Keratinocyte (primary cell): ENCODE results near the gene DNPEP. TPM values are rescaled to one million over a fixed set of nuclear protein-coding genes. Genes with fewer than 3 reads are reported as not detected.

ENCODE experiments used
- DNase-seq: peaks from one replicate; pipeline ENCODE4 v3.0.0-alpha.2; 2011; ENCODE audit warnings: low read depth, missing footprints, low spot score
- FAIRE-seq: peaks from 2 replicates; lab custom pipeline; 2011; peaks lifted over from hg19 to GRCh38; lab: Jason Lieb, UNC
- H2AFZ ChIP-seq: 2 replicates; pipeline ENCODE4 v1.6.0; 2012; ENCODE audit warnings: low read length, control low read depth, inconsistent platforms; ENCODE audit not compliant: control insufficient read depth
- H3K27ac ChIP-seq: 2 replicates; pipeline ENCODE4 v1.5.1; 2011; ENCODE audit warnings: low read length; ENCODE audit not compliant: control insufficient read depth, insufficient read depth
- H3K27me3 ChIP-seq: 3 replicates; pipeline ENCODE4 v1.6.0; 2011; ENCODE audit warnings: low read length; ENCODE audit not compliant: control insufficient read depth, insufficient read depth; ENCODE audit errors: extremely low read depth
- H3K36me3 ChIP-seq, 2 experiments: 2 replicates in 1 of 2; 3 replicates in 1 of 2; pipeline ENCODE4 v1.5.1; 2011; ENCODE audit warnings: low read length in 2 of 2, mild to moderate bottlenecking in 1 of 2; ENCODE audit not compliant: control insufficient read depth in 2 of 2, insufficient read depth in 2 of 2; ENCODE audit errors: extremely low read depth in 1 of 2
- H3K4me1 ChIP-seq: 3 replicates; pipeline ENCODE4 v1.5.1; 2011; ENCODE audit warnings: low read length; ENCODE audit not compliant: control insufficient read depth, insufficient read depth; ENCODE audit errors: extremely low read depth
- H3K4me2 ChIP-seq: 3 replicates; pipeline ENCODE4 v1.6.0; 2011; ENCODE audit warnings: low read depth, low read length; ENCODE audit not compliant: control insufficient read depth, insufficient read depth; ENCODE audit errors: extremely low read depth
- H3K4me3 ChIP-seq, 3 experiments: fragments of 200-600 bp in 1 of 3; sonication (generic) in 1 of 3; 2 replicates in 2 of 3; 3 replicates in 1 of 3; pipeline ENCODE4 v1.5.1; 2011 to 2016; ENCODE audit warnings: low read length in 3 of 3, mild to moderate bottlenecking in 3 of 3, control low read depth in 2 of 3, inconsistent platforms in 1 of 3, low read depth in 1 of 3, mixed read lengths in 1 of 3, mixed run types in 1 of 3, moderate library complexity in 1 of 3; ENCODE audit not compliant: control insufficient read depth in 2 of 3, insufficient read depth in 2 of 3; ENCODE audit errors: extremely low read depth in 1 of 3
- H3K79me2 ChIP-seq: 2 replicates; pipeline ENCODE4 v1.6.0; 2012; ENCODE audit warnings: low read length; ENCODE audit not compliant: control insufficient read depth, insufficient read depth
- H3K9ac ChIP-seq: 3 replicates; pipeline ENCODE4 v1.6.0; 2011; ENCODE audit warnings: low read length; ENCODE audit not compliant: control insufficient read depth, insufficient read depth; ENCODE audit errors: extremely low read depth
- H3K9me1 ChIP-seq: 3 replicates; pipeline ENCODE4 v1.6.0; 2011; ENCODE audit warnings: low read length; ENCODE audit not compliant: control insufficient read depth, insufficient read depth; ENCODE audit errors: extremely low read depth
- H3K9me3 ChIP-seq: 2 replicates; pipeline ENCODE4 v1.5.1; 2012; ENCODE audit warnings: low read depth, low read length; ENCODE audit not compliant: control insufficient read depth
- H4K20me1 ChIP-seq: 3 replicates; pipeline ENCODE4 v1.6.0; 2011; ENCODE audit warnings: low read length; ENCODE audit not compliant: control insufficient read depth, insufficient read depth; ENCODE audit errors: extremely low read depth
- EZH2 ChIP-seq: IDR thresholded peaks from one replicate; pipeline ENCODE4 v1.6.1; 2012; ENCODE audit warnings: inconsistent platforms, mild to moderate bottlenecking, low read length, moderate library complexity
- dilution Hi-C: fragments of 300-500 bp; cut with MboI; formaldehyde crosslinking; loops from one replicate; pipeline ENCODE4 v1.7.0; 2020; ENCODE audit warnings: low sequenced_read_pairs; ENCODE audit not compliant: extremely low pct_ligation_motif_present
- polyA plus RNA-seq, 5 experiments: library from polyadenylated mRNA; depleted of rRNA in 3 of 5; stranded (reverse) in 3 of 5; stranded (forward) in 1 of 5; unstranded in 1 of 5; fragments of >200 nt; gene quantifications; 1 replicate in 1 of 5; 2 replicates in 3 of 5; 3 replicates in 1 of 5; pipeline versions ENCODE4 v1.2.1 to v1.2.3, GENCODE V29; 2011 to 2012; ENCODE audit warnings: missing spikeins in 2 of 5, low read depth in 1 of 5, low replicate concordance in 1 of 5
- TF ChIP-seq, protein P1 (sequence below), 3 experiments: IDR thresholded peaks in 1 of 3; conservative IDR thresholded peaks in 1 of 3; optimal IDR thresholded peaks in 1 of 3; 2 replicates in 2 of 3; 3 replicates in 1 of 3; pipeline versions ENCODE3 to v1.5.1; 2011; ENCODE audit warnings: low read length in 3 of 3, mild to moderate bottlenecking in 3 of 3, moderate library complexity in 2 of 3, control low read depth in 1 of 3, inconsistent platforms in 1 of 3; ENCODE audit not compliant: insufficient read depth in 2 of 3; ENCODE audit errors: extremely low read depth in 1 of 3

DNPEP gene
- polyA plus RNA-seq, 1 donor (not counting 4 experiments of a cell fraction or from before 2014, with no cell fraction given), result 34.1 TPM

GRCh38 chr2:219385958-219386520 is 1.7 kb downstream of the DNPEP start:
- no peak overlapping the region for H3K4me2 ChIP-seq
- H3K79me2 ChIP-seq, result peaks cover 1% of the 10 kb centered on the region
- no peak for DNase-seq
- H3K9me3 ChIP-seq, result no peaks in the 10 kb centered on the region
- no peaks in the 10 kb centered on the region for H3K27me3 ChIP-seq
- no peak overlapping the region for H3K27ac ChIP-seq
- no peak for TF ChIP-seq EZH2
- TF ChIP-seq, protein P1, sequence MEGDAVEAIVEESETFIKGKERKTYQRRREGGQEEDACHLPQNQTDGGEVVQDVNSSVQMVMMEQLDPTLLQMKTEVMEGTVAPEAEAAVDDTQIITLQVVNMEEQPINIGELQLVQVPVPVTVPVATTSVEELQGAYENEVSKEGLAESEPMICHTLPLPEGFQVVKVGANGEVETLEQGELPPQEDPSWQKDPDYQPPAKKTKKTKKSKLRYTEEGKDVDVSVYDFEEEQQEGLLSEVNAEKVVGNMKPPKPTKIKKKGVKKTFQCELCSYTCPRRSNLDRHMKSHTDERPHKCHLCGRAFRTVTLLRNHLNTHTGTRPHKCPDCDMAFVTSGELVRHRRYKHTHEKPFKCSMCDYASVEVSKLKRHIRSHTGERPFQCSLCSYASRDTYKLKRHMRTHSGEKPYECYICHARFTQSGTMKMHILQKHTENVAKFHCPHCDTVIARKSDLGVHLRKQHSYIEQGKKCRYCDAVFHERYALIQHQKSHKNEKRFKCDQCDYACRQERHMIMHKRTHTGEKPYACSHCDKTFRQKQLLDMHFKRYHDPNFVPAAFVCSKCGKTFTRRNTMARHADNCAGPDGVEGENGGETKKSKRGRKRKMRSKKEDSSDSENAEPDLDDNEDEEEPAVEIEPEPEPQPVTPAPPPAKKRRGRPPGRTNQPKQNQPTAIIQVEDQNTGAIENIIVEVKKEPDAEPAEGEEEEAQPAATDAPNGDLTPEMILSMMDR (optimal IDR thresholded peaks at IDR 0.05 in 1 of 3, IDR thresholded peaks at IDR 0.05 in 1 of 3, conservative IDR thresholded peaks at IDR 0.05 in 1 of 3; ENCODE audit: extremely low read depth in 1 of 3, insufficient read depth in 2 of 3, low read length in 3 of 3), result no peak
- peaks cover 7% of the 10 kb centered on the region for H3K4me1 ChIP-seq
- H4K20me1 ChIP-seq, result no peaks in the 10 kb centered on the region
- H2AFZ ChIP-seq, result no peak overlapping the region
- H3K9me1 ChIP-seq, result no peaks in the 10 kb centered on the region
- no peak overlapping the region for H3K4me3 ChIP-seq
- dilution Hi-C loops, result no loop called here
- no peak overlapping the region for H3K9ac ChIP-seq
- peaks cover 24 to 25% of the 10 kb centered on the region in 2 experiments for H3K36me3 ChIP-seq
- no peak for FAIRE-seq

DNA sequence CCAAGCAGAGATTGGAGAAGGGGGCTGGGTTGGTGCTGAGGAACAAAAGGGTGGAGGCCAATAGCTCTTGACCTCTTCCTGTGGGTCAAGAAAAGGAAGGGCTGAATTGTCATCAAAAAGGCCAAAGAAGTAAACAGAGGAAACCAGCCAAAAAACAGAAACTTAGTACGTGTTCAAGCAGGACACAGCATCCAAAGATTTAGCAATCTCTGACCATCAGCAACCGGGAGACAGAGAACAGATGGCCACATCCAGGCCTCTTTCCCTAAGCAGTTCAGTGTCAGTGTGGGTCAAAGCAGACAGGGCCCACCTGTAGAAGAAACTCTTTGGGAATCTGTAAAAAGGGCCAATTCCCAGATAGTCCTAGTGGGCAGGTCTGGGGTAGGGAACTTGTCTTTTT is 2.9 kb downstream of the DNPEP start:
- no peaks in the 10 kb centered on the region for H4K20me1 ChIP-seq
- no peak overlapping the region for H3K4me3 ChIP-seq
- no peaks in the 10 kb centered on the region for H3K9me1 ChIP-seq
- H3K36me3 ChIP-seq, result peaks cover 24 to 29% of the 10 kb centered on the region in 2 experiments
- FAIRE-seq, result no peak
- dilution Hi-C loops, result no loop called here
- H3K27me3 ChIP-seq, result no peaks in the 10 kb centered on the region
- H2AFZ ChIP-seq, result no peak overlapping the region
- TF ChIP-seq, protein P1 (optimal IDR thresholded peaks at IDR 0.05 in 1 of 3, IDR thresholded peaks at IDR 0.05 in 1 of 3, conservative IDR thresholded peaks at IDR 0.05 in 1 of 3; ENCODE audit: extremely low read depth in 1 of 3, insufficient read depth in 2 of 3, low read length in 3 of 3), result no peak
- no peak for DNase-seq
- no peak overlapping the region for H3K9ac ChIP-seq
- no peak overlapping the region for H3K27ac ChIP-seq
- H3K4me2 ChIP-seq, result no peak overlapping the region
- peaks cover 7% of the 10 kb centered on the region for H3K4me1 ChIP-seq
- H3K9me3 ChIP-seq, result no peaks in the 10 kb centered on the region
- peaks cover 1% of the 10 kb centered on the region for H3K79me2 ChIP-seq
